Activated CD8-positive, alpha-beta memory T cell treated with anti-CD3 and anti-CD28 coated beads for 1 hour (primary cell): ENCODE results near the gene CAPN12.
"Not testable (repeated sequence)": the region's sequence is repeated elsewhere in the genome, so short reads cannot be mapped to it uniquely, and the experiment has no call there.

ENCODE experiments used
- DNase-seq, 2 donors: peaks; one replicate each; pipeline ENCODE4 v3.0.0-alpha.2; 2020; ENCODE audit warnings: low read depth in 1 of 2; ENCODE audit errors: extremely low read depth in 1 of 2

The CAPN12 gene

GRCh38 chr19:38744298-38744681 is at the start of gene CAPN12:
CAPN12 (minus strand) TSS chr19:38744474; CDS start chr19:38744165, 309 bp downstream.
- DNase-seq: no peak

DNA sequence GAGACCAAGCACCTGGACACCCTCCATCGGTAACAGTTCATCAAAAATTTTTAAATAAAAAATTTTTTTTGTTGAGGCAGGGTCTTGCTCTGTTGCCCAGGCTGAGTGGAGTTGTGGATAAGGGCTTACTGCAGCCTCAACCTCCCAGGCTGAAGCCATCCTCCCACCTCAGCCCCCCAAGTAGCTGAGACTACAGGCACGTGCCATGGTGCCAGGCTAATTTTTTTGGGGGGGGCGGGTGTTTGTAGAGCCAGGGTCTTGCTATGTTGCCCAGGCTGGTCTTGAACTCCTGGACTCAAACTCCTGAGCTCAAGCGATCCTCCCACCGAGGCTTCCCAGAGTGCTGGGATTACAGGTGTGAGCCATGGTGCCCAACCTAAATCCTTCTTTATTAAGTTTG is 49.4 kb upstream of the CAPN12 start:
- DNase-seq: no peak

- no peak for DNase-seq
These were observed 48.9 kb upstream of the CAPN12 start for GRCh38 chr19:38793177-38793576.

DNA sequence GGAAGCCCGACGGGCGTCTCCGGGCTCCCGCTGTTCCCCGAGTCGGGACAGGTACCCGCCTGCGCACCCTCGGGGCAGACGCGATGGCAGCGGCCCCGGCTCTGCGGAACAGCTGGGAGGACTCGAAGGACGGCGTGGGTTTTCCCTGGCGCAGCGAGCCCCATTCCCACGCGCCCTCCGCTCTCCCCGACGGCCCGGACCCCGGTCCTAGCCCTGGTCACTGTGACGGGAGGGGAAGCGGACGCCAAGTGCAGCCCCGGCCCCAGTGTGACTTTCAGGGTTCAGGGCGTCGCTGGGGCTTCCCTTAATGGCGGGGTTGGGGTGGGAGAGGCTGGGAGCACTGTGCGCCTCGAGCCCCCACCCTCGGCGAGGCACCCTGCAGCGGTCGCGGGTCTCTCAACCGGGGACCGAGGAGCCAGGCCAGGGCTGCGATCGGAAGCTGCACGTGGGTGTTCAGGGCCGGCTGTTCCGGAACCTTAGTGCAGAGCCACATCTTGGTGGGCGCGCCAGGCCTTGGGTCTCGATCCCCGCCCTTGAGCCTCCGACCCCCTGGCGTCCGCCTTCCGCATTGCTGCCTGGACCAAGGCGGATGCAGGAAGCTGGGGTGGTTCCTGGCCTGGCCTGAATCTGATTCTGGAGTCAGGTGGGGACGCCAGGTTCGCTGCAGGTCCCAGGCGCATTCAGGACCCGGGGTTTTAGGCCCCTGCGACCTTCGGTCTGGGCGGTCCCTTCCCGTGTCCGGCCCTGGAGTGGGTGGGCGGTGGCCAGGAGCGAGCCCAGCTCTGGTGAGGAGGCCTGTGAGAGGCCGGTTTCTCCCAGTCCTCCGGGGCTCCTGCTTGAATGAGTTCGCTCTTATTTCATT is 48.2 kb upstream of the CAPN12 start:
- DNase-seq: peak in 1 of 2 donors; percentile 14

GRCh38 chr19:38791451-38792064 is 47.3 kb upstream of the CAPN12 start:
- not testable (repeated sequence) for DNase-seq

- DNase-seq: not testable (repeated sequence)
These were observed 46.5 kb upstream of the CAPN12 start for GRCh38 chr19:38790507-38791403.

GRCh38 chr19:38788478-38789243 is 44.4 kb upstream of the CAPN12 start, which contains the start of gene LGALS7B:
LGALS7B (plus strand) TSS chr19:38789200; CDS start chr19:38789227, 27 bp downstream.
- DNase-seq: no peak

GRCh38 chr19:38786572-38787265 is 42.4 kb upstream of the CAPN12 start:
- no peak for DNase-seq

- not testable (repeated sequence) for DNase-seq
These were observed 41.8 kb upstream of the CAPN12 start for GRCh38 chr19:38786061-38786460.

DNA sequence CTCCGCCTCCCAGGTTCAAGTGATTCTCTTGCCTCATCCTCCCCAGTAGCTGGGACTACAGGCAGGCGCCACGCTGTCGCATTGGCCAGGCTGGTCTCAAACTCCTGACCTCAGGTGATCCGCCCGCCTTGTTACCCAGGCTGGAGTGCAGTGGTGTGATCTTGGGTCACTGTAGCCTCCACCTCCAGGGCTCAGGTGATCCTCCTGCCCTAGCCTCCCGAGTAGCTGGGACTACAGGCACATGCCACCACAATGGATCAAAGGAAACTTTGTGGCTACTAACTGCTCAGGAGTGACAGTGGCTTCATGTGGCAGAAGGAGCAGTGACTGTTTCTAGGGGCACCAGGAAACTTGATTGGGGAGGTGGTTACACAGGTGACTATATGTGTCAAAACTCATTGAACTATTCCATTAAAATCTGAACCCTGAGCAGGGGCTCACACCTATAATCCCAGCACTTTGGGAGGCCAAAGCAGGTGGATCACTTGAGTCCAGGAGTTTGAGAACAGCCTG is 41.0 kb upstream of the CAPN12 start:
- DNase-seq: no peak

- DNase-seq: no peak
These were observed 40.0 kb upstream of the CAPN12 start for GRCh38 chr19:38784224-38784623.

DNA sequence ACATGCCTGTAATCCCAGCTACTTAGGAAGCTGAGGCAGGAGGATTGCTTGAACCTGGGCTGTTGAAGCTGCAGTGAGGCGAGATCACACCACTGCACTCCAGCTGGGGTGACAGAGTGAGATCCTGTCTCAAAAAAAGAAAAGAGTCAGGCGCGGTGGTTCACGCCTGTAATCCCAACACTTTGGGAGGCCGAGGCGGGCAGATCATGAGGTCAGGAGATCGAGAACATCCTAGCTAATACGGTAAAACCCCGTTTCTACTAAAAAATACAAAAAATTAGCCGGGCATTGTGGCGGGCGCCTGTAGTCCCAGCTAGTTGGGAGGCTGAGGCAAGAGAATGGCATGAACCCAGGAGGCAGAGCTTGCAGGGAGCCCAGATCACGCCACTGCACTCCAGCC is 37.9 kb upstream of the CAPN12 start:
- not testable (repeated sequence) for DNase-seq

GRCh38 chr19:38781058-38781457 is 36.8 kb upstream of the CAPN12 start:
- no peak for DNase-seq

- DNase-seq: no peak
These were observed 36.2 kb upstream of the CAPN12 start for GRCh38 chr19:38780443-38780842.

- no peak for DNase-seq
These were observed 34.5 kb upstream of the CAPN12 start for GRCh38 chr19:38778733-38779132.

- DNase-seq: no peak
These were observed 30.1 kb upstream of the CAPN12 start for GRCh38 chr19:38774181-38774950.

DNA sequence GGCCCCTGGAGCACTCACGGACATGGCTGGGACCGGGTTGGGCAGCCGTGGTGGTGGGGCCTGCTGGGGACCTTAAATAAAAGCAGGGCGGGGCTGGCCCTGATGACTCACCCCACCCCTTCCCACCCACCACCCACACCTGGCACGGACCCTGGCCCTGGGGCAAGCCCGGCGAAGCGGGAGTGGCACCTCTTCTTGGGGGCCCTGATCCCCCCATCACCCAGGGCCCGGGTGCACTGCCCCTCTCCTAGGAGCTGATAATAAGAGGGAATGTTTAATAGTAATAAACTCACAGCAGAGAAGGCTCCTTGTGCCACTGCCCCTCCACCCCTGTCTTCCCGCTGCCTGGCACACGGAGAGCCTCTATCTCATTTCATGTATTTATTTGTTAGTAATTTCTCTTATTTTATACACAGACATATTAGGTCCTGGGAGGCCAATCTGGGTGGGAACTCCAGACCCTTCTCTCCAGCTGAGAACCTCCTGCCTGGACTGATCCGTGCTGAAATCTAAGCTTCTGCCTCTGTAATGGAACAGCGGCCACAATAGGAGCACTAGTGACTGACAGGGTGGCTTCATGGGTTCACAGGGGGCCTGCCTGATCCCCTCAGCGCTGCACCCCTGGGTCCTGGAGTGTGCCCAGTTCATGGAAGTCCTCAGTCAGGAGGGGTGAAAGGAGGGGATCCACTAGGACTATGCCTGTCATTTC is 29.3 kb upstream of the CAPN12 start, which contains the start of gene LGALS7:
Gene LGALS7 (minus strand): TSS at position 49 of the 709 bp plus-strand sequence. CDS start 25 bp downstream, at position 24.
- DNase-seq: no peak

GRCh38 chr19:38771569-38771968 is 27.3 kb upstream of the CAPN12 start:
- not testable (repeated sequence) for DNase-seq
